Measurements from ENCODE around the gene GPAM.

Gene GPAM

DNA sequence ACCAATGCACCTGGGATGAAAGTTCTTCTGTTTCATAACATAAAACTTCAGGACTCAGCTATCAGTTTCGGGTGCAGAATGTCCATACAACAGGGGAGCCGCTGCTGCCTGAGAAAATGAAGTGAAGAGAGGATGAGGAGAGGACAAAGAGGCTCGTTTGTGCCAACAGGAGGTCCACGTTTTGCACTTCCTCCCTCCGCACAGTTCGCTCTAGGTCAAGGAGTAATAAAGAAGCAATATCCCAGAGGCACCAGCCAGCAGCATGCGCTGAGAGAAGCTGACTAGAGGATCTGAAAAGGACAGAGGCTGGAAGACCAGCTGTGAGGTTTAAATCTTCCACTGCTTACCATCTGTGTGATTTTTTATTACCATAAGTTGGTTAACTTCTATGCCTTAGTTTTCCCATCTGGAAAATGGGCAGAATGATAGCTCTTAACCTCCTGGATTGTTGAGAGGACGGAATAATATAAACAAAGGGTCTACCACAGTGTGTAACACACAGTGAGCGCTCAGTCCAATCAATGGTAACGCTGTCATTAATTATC lies 709 bp downstream of the GPAM start:
- no peak for DNase-seq (ENCODE audit: low spot score)

DNA sequence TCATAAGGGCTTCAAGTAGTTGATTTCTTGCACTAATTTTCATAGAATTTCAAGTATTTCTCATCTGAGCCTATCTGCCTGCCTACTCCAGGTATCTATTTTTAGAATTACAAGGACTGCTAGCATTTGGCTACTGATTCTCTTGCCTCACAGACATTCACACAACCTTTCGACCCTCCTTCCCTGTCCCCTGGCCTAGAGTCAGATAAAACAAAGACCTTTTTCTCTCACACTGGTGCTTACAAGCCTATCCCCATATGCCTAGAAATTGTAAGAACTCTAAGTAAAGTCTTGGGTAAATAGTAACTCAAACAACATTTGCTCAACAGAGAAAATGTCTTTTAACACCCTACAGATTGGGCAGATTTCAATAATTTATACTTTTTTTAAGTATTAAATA lies 6.3 kb downstream of the GPAM start:
- DNase-seq (ENCODE audit: low spot score): peak; percentile 6

DNA sequence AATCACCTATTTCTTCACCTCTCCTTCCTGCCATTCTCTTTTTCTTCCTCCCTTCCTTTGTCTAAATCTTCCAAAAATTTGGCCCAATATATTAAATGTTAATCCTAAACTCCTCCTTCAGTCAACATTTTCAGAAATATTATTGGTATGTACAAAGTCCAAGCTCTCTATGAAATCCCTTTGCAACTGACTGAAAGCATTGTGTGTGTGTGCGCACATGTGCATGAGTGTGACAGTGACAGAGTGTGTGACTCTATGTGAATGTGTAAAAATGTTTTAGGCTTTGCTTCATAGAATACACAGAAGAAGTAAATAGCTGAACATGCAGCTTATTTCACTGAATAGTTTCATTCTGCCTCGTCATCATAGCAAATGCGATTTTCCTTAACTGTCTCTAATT lies 7.0 kb downstream of the GPAM start:
- no peak for DNase-seq (ENCODE audit: low spot score)

DNA sequence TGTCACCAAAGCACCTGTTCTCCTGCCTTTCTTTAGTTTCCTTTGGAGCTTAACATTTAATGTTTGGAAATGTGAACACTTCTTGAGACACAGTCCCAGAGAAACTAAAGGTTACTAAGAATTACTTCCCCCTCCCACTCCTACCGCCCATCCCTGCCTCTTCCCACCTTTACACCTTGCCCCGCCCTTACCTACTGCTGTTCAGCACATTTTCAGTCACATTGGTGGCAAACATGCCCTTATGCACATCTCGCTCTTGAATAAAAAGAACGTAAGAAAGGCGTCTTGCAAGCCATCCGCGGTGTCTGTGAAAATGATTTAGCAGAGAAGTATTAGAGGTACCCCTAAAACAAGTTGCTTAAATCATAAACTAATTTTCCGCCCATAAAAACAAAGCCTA lies 8.2 kb downstream of the GPAM start:
- DNase-seq (ENCODE audit: low spot score): no peak

DNA sequence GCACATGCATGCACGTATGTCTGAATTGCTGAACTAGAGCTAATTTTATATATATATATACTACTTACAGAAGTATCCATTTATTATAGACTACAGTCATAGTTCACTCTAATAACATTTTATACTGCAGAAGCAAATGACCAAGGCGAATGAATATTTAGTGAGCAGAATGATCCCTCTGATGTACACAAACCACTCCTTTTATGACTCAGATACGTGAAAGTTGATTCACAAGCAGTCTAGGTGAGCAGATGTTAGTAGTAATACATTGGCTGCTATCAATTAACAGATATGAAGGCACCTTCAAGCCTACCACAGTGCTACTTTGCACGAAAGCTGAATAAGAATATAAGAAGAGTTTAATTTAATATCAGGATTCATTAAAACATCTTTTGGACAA lies 10.4 kb downstream of the GPAM start:
- no peak for DNase-seq (ENCODE audit: low spot score)

DNA sequence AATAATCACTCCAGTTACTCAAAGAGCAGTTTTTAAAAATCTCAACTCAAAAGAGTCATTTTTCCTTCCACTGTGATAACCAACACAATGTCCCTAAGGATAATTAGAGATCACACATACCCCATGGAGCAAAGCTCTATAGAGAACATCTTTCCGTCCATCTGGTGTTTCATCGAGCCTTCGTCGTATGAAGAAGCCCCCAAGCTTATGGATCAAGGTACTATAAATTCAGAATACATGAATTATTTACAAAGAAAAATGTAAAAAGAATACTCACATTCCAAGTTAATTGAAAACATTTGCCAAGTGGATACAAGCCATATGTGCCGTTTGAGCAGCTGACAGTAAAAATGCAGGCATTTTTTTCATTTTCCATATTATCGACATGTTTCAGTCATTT lies 14.8 kb downstream of the GPAM start:
- no peak for DNase-seq (ENCODE audit: low spot score)

DNA sequence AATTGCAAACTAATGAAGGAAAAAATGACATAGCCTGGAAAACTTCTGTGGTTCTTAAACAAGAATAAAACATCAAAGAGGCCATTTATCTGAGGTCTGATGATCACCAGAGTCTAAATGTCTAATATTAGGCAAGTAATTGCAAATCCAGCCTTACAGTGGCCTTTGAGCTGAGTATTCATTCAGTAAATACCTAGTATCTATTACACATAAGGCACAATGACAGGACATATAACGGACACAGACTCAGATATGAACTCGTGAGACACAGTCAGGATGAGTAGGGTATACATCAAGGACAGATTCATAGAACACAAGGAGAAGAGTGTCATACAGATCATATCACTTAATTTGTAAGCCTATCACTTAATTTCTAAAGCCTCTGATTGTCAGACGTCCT lies 16.8 kb downstream of the GPAM start:
- no peak for DNase-seq (ENCODE audit: low spot score)

DNA sequence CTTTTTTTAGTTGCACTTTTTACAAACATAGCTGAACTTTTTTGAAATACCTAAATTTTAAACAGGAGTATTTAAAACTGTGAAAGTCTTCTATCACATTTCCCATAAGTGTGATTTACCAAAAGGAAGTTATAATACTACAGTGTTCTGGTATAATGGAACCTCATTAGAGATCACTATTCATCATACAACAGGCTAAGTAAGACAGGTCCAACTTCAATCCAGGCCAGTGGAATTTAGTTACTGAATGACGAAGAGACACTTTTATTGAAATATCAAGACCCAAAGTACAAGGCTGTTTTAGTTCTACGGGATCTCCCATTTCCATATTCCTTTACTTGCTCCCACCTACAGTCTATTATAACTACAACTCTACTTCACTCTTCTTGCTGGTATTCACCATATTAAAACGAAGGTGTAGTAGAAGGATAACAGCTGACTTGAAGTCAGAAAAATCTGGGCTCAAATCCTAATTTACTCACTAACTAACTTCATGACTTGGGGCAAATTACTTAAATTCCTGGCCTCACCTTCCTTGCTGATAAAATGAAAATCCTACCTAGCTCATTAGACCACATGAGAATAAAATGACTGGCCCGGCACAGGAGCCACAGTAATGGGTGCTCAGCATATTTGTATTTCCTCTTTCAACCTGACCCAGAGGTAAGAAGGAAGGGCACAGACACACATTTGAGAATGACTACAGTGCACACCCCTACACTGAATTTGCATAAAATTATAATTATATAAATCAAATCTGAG lies 21.6 kb downstream of the GPAM start:
- DNase-seq (ENCODE audit: low spot score): no peak

DNA sequence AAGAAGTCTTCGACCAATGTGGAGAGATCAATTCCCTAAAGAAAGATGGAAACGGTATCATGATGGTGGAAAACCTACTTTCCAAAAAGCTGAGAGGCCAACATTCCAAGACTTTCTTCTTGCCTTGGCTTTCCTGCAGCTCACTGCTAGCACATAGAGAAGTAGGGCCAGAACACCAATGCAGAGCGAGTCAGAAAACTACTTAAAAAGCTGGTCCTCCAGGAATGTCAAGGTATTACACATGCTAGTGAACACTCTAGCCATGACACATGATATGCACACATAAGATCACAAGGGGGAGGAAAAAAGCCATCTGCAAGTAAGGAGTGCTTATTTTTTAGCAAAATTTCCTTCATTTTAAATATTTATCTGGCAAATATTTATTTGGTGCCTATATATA lies 22.7 kb downstream of the GPAM start:
- DNase-seq (ENCODE audit: low spot score): no peak

DNA sequence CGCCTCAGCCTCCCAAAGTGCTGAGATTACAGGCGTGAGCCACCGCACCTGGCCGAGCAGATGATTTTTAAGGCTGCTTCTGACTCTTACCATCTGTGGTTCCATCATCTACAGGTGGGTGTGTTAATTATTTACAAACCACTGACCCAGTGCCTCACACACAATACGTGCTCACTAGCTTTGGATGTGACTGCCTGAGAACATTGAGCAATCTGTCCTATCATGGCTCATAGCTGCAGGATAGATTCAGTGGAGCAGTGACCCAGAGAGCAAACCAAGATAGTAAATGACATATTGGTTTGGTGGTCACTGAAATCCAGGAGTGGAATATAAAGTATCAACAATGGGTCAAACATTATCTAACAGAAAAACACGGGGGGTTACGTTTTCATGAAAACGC lies 24.1 kb downstream of the GPAM start:
- DNase-seq (ENCODE audit: low spot score): no peak

DNA sequence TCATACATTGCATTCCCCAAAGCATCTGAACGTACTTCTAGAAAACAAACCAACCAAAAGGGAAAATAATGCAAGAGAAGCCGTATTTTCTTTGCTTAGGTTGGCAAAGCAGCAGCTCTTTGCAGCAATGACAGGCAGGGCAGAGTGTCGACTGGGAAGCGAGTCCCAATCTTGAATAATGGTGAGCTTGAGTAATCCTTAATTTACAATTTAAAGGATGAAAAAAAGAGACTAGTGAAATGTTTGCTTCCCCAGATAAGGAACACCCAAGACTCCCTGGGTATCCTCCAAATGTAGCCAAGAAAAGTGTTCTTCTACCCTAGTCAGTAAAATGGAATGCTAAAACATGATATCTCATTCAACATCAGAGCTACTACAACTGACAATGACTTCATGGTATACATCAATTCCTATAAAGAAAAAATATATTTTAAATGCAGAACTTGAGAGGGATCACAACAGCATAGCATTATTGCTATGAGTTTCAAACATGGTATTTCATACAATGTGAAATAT lies 32.0 kb downstream of the GPAM start:
- DNase-seq (ENCODE audit: low spot score): no peak

DNA sequence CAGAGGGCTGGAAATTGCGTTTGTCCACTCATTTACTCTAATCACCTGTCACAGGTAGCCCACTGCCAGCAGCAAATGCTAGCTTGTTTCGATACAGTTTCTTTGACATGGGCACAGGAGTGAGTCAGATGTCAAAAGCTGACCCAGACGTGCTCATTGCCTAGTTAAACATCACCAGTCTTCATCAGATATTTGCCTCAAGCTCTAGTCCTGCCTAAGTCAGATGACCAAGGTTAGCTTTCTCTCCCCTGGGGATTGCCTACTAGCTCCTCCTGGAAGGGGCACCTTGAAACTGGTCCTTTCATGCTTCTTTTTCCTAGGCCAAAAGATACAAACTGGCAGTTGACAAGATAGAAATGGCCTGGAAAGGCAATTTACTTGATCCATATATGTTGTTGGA lies 35.2 kb downstream of the GPAM start:
- no peak for DNase-seq (ENCODE audit: low spot score)

DNA sequence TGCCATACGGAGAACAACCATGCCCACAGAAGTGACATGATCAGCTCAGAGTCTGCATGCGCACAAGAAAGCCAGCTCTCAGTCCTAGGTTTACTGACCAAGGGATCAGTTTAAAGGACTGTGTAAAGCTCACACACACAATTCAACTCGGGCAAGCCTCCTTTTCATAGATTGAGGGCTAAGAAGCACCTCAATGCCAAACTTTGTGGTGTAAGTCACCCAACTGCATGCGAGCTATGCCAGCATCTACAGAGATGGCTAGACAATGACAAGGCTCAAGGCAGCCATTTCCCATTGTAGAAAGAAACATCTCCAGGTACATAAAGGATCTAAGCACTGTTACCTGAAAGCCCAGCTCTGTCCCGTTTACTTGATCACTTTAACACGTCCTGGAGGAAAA lies 36.8 kb downstream of the GPAM start:
- no peak for DNase-seq (ENCODE audit: low spot score)

DNA sequence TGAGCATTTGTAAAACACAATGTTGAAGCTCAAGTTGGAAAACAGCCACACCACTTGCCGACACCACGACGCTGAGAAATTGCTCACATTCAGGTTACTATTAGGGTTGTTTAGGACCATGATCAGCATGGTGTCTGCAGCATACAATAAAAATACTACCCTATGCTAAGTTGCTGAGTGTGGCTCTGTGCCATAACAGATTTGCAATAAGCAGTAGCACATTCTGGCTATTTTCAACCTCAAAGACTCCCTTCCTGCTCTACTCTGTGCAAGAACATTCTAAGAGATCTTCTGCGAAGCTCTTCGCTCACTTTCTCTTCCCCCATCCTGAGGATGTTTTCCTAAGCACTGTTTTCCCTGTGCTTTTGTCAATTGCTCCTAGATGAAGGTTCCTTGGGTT lies 38.3 kb downstream of the GPAM start:
- DNase-seq (ENCODE audit: low spot score): no peak

DNA sequence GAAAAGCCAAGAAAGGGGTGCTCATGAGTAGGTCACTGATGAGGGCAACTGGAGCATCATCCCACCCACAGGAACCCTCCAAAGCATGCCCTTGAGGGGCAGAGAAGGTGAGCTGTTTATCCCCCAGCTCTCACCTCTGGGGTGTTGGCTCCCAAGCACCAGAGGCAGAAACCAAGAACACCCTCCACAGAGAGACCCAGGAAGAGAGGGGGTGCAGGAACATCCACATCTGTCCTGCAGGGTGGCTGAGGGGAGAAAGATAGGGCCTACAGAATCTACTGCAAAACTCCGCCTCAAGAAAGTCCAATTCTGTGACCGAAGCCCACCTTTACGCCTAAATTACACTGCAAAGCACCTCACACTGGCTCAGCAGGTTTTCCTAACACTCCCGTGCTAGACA lies 40.1 kb downstream of the GPAM start:
- no peak for DNase-seq (ENCODE audit: low spot score)

DNA sequence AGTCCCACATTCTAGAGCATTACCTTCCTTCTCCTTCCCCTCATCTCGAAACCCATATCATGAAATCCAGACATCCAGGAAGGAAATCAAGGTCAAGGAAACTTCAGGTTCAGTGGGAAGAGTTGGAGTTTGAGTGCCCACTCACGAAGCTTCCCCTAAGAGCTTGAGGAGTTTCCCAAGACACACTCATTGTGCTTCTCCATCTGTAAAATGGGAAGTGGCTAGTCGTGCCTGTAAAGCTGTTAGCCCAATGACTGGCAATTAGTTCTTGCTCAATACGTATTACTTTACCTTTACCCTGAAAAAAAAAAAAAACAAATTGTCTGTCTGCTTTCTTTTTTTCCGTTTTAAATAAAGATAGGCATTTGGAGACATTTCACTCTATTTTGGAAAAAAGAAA lies 42.3 kb downstream of the GPAM start:
- DNase-seq (ENCODE audit: low spot score): no peak

DNA sequence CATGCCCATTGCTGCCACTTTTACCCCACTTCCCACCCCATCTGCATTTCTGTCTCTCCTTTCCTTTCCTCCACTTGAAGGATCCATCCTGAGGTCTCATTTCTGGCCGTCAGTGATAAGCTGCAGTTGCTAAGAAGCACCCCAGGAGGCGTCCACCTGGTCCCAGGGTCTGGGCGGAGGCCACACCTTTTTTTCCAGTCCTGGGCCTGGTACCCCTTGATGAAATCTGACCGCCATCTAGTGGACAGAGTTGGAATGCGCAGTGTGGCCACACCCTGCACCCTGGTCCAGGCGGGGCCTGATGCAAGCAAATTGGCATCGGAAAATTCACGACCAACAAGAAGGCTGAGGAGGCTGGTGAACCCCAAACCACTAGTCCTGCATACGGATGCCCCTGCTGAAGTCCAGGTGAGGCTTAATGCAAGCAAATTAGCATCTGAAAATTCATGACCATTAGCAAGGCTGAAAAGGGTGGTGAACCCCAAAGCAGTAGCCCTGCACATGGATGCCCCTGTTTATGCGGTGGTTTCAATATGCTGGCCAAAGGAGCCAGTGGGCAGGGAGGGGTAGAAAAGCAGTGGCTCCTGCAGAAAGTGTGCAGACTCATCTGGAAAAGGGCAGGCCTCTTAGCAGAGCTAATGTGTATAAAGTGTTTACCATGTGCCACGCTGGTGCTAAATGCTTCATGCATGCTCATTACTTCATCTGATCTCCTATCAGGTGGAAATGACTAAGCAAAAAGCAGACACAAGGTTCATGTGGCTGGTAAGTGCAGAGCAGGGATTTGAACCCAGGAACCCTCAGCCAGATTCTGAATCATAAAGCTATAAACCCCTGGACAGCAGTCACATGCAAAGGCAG lies 43.2 kb downstream of the GPAM start:
- DNase-seq (ENCODE audit: low spot score): peak; percentile 57

DNA sequence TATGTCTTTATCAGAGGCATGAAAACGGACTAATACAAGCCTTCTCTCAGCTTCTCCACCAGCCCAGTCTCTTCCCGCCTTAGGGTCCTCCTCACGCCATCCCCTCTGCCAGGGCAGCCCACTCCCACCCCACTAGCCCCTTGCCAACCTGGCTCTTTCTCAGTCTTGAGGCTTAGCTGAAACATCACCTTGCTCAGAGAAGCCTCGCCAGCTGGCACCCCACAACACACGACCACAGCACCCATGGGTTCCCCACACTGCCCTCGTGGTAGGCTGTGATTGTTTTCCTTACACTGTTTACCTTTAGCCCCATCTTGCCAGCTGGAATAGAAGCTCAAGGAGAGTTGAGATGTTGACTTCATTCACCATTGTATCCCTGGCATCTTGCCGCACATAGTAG lies 44.4 kb downstream of the GPAM start:
- no peak for DNase-seq (ENCODE audit: low spot score)

DNA sequence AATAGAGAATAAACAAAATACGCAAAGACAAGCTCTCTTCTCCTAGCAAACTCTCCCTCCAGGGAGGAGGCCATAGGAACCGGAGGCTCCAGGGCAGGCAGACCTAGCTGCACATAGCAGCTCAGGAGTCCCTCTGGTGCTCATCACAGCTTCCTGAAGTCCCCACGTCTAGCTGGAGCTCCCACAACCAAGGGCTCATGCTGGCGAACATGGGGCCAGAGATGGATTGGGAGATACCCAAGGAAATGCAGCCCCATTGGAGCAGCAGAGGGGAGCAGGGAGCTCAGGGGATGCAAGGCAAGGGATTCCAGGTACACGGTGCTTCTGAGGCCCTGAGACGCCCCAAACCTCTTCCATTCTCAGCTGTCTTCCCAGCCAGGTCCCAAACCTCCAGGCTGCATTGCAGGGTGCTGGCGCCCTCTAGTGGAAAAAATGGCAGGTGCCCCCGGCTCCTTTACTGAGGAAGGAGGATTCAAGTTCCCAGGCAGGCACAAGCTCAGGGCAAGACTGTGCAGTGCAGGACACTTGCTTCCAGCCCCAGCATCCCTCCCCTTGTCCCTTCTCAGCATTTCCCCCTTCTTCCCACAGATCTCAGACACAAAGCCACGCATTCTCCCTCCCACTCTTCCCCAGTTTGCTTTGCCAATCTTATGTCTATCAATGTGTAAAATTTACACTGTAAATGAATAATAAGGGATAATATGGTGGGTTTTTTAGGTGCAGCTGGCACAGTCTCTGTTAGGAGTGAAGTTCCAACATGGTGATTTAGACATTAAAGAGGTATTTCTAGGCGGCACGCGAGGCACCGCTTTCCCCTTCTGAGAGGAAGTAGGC lies 46.2 kb downstream of the GPAM start:
- peak; percentile 85 for DNase-seq (ENCODE audit: low spot score)

DNA sequence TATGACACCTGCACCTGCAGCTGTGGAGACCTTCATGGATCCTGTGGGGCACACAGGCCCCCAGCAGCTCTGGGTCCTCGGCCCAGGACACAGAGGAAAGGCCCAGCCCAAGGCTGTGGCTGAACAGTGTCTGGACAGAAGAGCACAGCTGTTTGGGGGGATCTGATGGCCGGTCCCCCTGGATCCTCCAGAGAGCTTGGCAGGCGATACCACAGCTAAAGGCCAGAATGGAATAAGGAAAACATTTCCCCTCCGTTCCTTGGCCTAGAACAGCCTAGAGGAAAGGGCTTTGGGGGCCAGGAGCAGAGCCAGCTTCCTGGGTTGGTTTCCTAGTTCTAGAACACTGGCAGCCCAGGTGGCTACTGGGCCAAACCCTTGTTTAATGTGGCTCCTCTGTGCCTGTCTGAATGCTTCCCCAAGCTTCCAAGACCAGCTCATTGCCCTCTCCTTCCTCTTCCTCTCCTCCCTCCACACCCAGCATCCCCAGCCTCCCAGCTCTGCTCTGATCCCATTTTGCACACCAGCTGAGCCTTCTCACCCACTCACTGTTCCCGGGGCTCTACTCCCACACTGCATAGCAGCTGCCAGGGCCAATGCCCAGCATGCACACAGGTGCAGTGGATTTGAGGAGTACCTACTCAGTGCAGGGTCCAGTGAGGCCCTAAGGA lies 46.9 kb downstream of the GPAM start:
- DNase-seq (ENCODE audit: low spot score): no peak

DNA sequence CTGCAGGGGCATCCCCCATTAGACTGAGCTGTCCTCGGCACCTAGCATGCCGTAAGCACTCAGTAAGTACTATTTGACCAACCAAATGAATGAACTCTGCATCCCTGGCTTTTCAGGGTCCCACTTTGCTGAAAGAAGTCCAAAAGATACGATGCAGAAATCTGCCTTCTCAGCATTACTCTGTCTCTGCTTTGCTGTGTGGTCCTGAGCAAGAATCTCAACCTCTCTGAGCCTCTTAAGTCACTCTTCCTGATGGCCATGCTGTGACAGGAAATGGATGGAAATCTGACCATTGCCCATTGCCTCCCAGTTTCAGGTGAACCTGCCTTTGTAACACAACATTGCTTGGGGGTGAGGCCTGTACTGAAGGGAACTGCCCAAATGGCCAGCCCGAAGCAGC lies 48.0 kb downstream of the GPAM start:
- DNase-seq (ENCODE audit: low spot score): no peak

DNA sequence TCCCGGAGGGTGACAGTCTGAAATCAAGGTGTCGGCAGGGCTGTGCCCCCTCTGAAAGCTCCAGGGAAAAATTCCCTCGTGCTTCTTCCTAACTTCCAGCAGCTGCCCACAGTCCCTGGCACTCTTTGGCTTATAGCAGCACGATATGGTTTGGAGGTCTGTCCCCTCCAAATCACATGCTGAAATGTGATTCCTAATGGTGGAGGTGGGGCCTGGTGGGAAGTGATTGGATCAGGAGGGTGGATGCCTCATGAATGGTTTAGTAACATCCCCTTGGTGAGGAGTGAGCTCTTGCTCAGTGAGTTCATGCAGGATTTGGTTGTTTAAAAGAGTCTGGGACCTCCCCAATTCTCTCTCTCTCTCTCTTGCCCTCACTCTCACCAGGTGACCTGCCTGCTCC lies 51.1 kb downstream of the GPAM start:
- no peak for DNase-seq (ENCODE audit: low spot score)

Data from hepatic stellate cell (primary cell).